Measurements from ENCODE around the gene MTMR3.

MTMR3 gene

DNA sequence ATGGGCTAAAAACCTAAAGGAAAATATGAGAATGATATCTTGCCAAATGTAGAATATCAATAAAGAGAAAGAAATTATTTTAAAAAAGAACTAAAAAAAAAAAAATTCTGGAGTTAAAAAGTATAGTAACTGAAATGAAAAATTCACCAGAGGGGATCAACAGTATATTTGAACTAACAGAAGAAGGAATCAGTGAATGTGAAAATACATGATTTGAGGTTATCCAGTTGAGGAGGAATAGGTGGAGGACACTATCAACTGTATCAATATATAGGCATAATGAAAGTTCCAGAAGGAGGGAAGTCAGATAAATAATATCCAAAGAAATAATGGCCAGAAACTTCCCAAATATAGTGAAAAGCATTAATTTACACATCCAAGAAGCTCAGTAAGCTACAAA is 181.2 kb downstream of the MTMR3 start:
- no peak overlapping the region for H3K27ac ChIP-seq (ENCODE audit: low read length, poor library complexity, severe bottlenecking)
- H2AFZ ChIP-seq (ENCODE audit: low read depth, low read length) = no peak overlapping the region
- H2BK120ac ChIP-seq (ENCODE audit: low read depth, low read length) = no peak overlapping the region
- H3K9ac ChIP-seq (ENCODE audit: low read length) = no peak overlapping the region
- H3K14ac ChIP-seq (ENCODE audit: low read length in 2 of 2) = no peak overlapping the region
- no peak overlapping the region for H3K4me2 ChIP-seq (ENCODE audit: low read length, poor library complexity, severe bottlenecking)
- peaks cover 24% of the 10 kb centered on the region for H3K9me3 ChIP-seq (ENCODE audit: control insufficient read depth, low read length)
- no peaks in the 10 kb centered on the region for H3K79me1 ChIP-seq (replicated peaks; ENCODE audit: low read length, poor library complexity, severe bottlenecking)
- H4K91ac ChIP-seq (ENCODE audit: low read length) = no peak overlapping the region
- no peak overlapping the region for H2AK5ac ChIP-seq (ENCODE audit: low read length, severe bottlenecking)
- no peaks in the 10 kb centered on the region for H3K27me3 ChIP-seq (ENCODE audit: control insufficient read depth in 1 of 2, insufficient read depth in 1 of 2, low read length in 2 of 2)
- no peak overlapping the region for H3K4ac ChIP-seq (ENCODE audit: low read depth in 1 of 2, low read length in 2 of 2)
- H3K4me3 ChIP-seq (ENCODE audit: insufficient read depth in 1 of 2, low read depth in 1 of 2, low read length in 2 of 2) = no peak overlapping the region
- no peak overlapping the region for H2BK5ac ChIP-seq (ENCODE audit: low read depth, low read length, poor library complexity, severe bottlenecking)
- H2BK12ac ChIP-seq (ENCODE audit: low read length in 2 of 2) = no peak overlapping the region
- no peak overlapping the region for H2BK15ac ChIP-seq (ENCODE audit: low read depth, poor library complexity, severe bottlenecking)
- no peak overlapping the region for H4K8ac ChIP-seq (ENCODE audit: low read length)
- no peaks in the 10 kb centered on the region for H3K4me1 ChIP-seq (ENCODE audit: control insufficient read depth, insufficient read depth, low read depth, low read length)
- no peak for DNase-seq
- no peak overlapping the region for H3K18ac ChIP-seq (ENCODE audit: low read depth in 1 of 2, low read length in 2 of 2)
- H3K36me3 ChIP-seq (ENCODE audit: control insufficient read depth in 1 of 2, insufficient read depth in 2 of 2, low read depth in 1 of 2, low read length in 2 of 2) = no peaks in the 10 kb centered on the region
- H3K23ac ChIP-seq (ENCODE audit: low read length in 2 of 2) = no peak overlapping the region

DNA sequence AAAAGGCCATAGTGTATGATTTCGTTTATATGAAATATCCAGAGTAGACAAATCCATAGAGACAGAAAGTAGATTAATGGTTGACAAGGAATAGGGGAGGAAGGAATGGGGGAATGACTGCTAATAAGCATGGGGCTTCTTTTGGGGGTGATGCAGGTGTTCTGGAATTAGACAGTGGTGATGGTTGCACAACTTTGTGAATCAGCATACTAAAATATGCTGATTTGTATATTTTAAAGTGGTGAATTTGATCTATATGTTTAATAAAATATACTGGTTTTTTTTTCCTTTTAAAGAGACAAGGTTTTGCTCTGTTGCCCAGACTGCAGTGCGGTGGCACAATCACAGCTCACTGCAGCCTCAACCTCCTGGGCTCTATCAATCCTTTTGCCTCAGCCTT is 190.8 kb downstream of the MTMR3 start:
- Histone ChIP-seq H3K79me1 (replicated peaks; ENCODE audit: low read length, poor library complexity, severe bottlenecking) (no peaks in the 10 kb centered on the region), H2BK5ac (ENCODE audit: low read depth, low read length, poor library complexity, severe bottlenecking) (no peak overlapping the region), H3K4me2 (ENCODE audit: low read length, poor library complexity, severe bottlenecking) (no peak overlapping the region), H3K18ac (ENCODE audit: low read depth in 1 of 2, low read length in 2 of 2) (no peak overlapping the region), H2BK15ac (ENCODE audit: low read depth, poor library complexity, severe bottlenecking) (no peak overlapping the region), H3K4me1 (ENCODE audit: control insufficient read depth, insufficient read depth, low read depth, low read length) (no peaks in the 10 kb centered on the region), H2AFZ (ENCODE audit: low read depth, low read length) (no peak overlapping the region), H3K4me3 (ENCODE audit: insufficient read depth in 1 of 2, low read depth in 1 of 2, low read length in 2 of 2) (no peak overlapping the region), H3K27ac (ENCODE audit: low read length, poor library complexity, severe bottlenecking) (no peak overlapping the region), H2AK5ac (ENCODE audit: low read length, severe bottlenecking) (no peak overlapping the region), H4K91ac (ENCODE audit: low read length) (no peak overlapping the region), H3K9ac (ENCODE audit: low read length) (no peak overlapping the region), H3K23ac (ENCODE audit: low read length in 2 of 2) (no peak overlapping the region), H2BK120ac (ENCODE audit: low read depth, low read length) (no peak overlapping the region), H3K27me3 (ENCODE audit: control insufficient read depth in 1 of 2, insufficient read depth in 1 of 2, low read length in 2 of 2) (peaks cover 12 to 25% of the 10 kb centered on the region in 2 experiments), H3K4ac (ENCODE audit: low read depth in 1 of 2, low read length in 2 of 2) (no peak overlapping the region), H3K14ac (ENCODE audit: low read length in 2 of 2) (no peak overlapping the region), H3K36me3 (ENCODE audit: control insufficient read depth in 1 of 2, insufficient read depth in 2 of 2, low read depth in 1 of 2, low read length in 2 of 2) (no peaks in the 10 kb centered on the region), H3K9me3 (ENCODE audit: control insufficient read depth, low read length) (no peaks in the 10 kb centered on the region), H2BK12ac (ENCODE audit: low read length in 2 of 2) (no peak overlapping the region), H4K8ac (ENCODE audit: low read length) (no peak overlapping the region)
- DNase-seq = no peak
- 81% methylated on average over 2 of the region's 2 CpGs for WGBS

DNA sequence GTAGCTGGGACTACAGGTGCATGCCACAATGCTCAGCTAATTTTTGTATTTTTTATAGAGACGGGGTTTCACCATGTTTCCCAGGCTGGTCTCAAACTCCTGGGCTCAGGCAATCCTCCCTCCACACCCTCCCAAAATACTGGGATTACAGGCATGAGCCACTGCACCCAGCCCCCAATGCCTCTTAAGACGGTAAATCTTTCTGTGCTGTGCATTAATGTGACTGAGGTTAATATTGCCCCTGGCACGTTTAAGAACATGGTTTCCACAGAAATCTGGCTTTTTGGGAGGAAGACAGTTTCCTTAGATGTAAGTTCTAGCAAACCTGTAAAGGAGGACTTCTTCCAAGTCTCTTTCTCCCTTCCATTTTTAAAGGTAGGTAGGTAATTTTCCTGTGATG is 191.2 kb downstream of the MTMR3 start:
- no peak overlapping the region for H2AK5ac ChIP-seq (ENCODE audit: low read length, severe bottlenecking)
- no peak overlapping the region for H4K8ac ChIP-seq (ENCODE audit: low read length)
- no peak overlapping the region for H2BK12ac ChIP-seq (ENCODE audit: low read length in 2 of 2)
- no peaks in the 10 kb centered on the region for H3K36me3 ChIP-seq (ENCODE audit: control insufficient read depth in 1 of 2, insufficient read depth in 2 of 2, low read depth in 1 of 2, low read length in 2 of 2)
- peaks cover 12 to 25% of the 10 kb centered on the region in 2 experiments for H3K27me3 ChIP-seq (ENCODE audit: control insufficient read depth in 1 of 2, insufficient read depth in 1 of 2, low read length in 2 of 2)
- H3K4me2 ChIP-seq (ENCODE audit: low read length, poor library complexity, severe bottlenecking) = no peak overlapping the region
- 93% methylated on average over 3 of the region's 3 CpGs for WGBS
- H2AFZ ChIP-seq (ENCODE audit: low read depth, low read length) = no peak overlapping the region
- no peak for DNase-seq
- H3K27ac ChIP-seq (ENCODE audit: low read length, poor library complexity, severe bottlenecking) = no peak overlapping the region
- H3K4ac ChIP-seq (ENCODE audit: low read depth in 1 of 2, low read length in 2 of 2) = no peak overlapping the region
- H3K23ac ChIP-seq (ENCODE audit: low read length in 2 of 2) = no peak overlapping the region
- H3K9me3 ChIP-seq (ENCODE audit: control insufficient read depth, low read length) = no peaks in the 10 kb centered on the region
- H2BK5ac ChIP-seq (ENCODE audit: low read depth, low read length, poor library complexity, severe bottlenecking) = no peak overlapping the region
- no peaks in the 10 kb centered on the region for H3K79me1 ChIP-seq (replicated peaks; ENCODE audit: low read length, poor library complexity, severe bottlenecking)
- no peaks in the 10 kb centered on the region for H3K4me1 ChIP-seq (ENCODE audit: control insufficient read depth, insufficient read depth, low read depth, low read length)
- no peak overlapping the region for H3K14ac ChIP-seq (ENCODE audit: low read length in 2 of 2)
- no peak overlapping the region for H4K91ac ChIP-seq (ENCODE audit: low read length)
- H2BK15ac ChIP-seq (ENCODE audit: low read depth, poor library complexity, severe bottlenecking) = no peak overlapping the region
- no peak overlapping the region for H3K9ac ChIP-seq (ENCODE audit: low read length)
- H3K4me3 ChIP-seq (ENCODE audit: insufficient read depth in 1 of 2, low read depth in 1 of 2, low read length in 2 of 2) = no peak overlapping the region
- H2BK120ac ChIP-seq (ENCODE audit: low read depth, low read length) = no peak overlapping the region
- no peak overlapping the region for H3K18ac ChIP-seq (ENCODE audit: low read depth in 1 of 2, low read length in 2 of 2)

GRCh38 chr22:30074994-30075393 is 192.0 kb downstream of the MTMR3 start:
- no peak overlapping the region for H2AK5ac ChIP-seq (ENCODE audit: low read length, severe bottlenecking)
- H3K27ac ChIP-seq (ENCODE audit: low read length, poor library complexity, severe bottlenecking) = no peak overlapping the region
- no peak overlapping the region for H2BK15ac ChIP-seq (ENCODE audit: low read depth, poor library complexity, severe bottlenecking)
- no peak overlapping the region for H3K4me3 ChIP-seq (ENCODE audit: insufficient read depth in 1 of 2, low read depth in 1 of 2, low read length in 2 of 2)
- DNase-seq = no peak
- H3K4me1 ChIP-seq (ENCODE audit: control insufficient read depth, insufficient read depth, low read depth, low read length) = peaks cover 2% of the 10 kb centered on the region
- H4K91ac ChIP-seq (ENCODE audit: low read length) = no peak overlapping the region
- H2BK120ac ChIP-seq (ENCODE audit: low read depth, low read length) = no peak overlapping the region
- H3K18ac ChIP-seq (ENCODE audit: low read depth in 1 of 2, low read length in 2 of 2) = no peak overlapping the region
- 100% methylated on average over 3 of the region's 3 CpGs for WGBS
- no peak overlapping the region for H3K14ac ChIP-seq (ENCODE audit: low read length in 2 of 2)
- H3K4me2 ChIP-seq (ENCODE audit: low read length, poor library complexity, severe bottlenecking) = no peak overlapping the region
- H3K36me3 ChIP-seq (ENCODE audit: control insufficient read depth in 1 of 2, insufficient read depth in 2 of 2, low read depth in 1 of 2, low read length in 2 of 2) = no peaks in the 10 kb centered on the region
- peaks cover 12 to 25% of the 10 kb centered on the region in 2 experiments for H3K27me3 ChIP-seq (ENCODE audit: control insufficient read depth in 1 of 2, insufficient read depth in 1 of 2, low read length in 2 of 2)
- H3K9me3 ChIP-seq (ENCODE audit: control insufficient read depth, low read length) = no peaks in the 10 kb centered on the region
- no peak overlapping the region for H3K4ac ChIP-seq (ENCODE audit: low read depth in 1 of 2, low read length in 2 of 2)
- no peak overlapping the region for H3K23ac ChIP-seq (ENCODE audit: low read length in 2 of 2)
- no peak overlapping the region for H2BK12ac ChIP-seq (ENCODE audit: low read length in 2 of 2)
- H3K9ac ChIP-seq (ENCODE audit: low read length) = no peak overlapping the region
- H3K79me1 ChIP-seq (replicated peaks; ENCODE audit: low read length, poor library complexity, severe bottlenecking) = no peaks in the 10 kb centered on the region
- H2AFZ ChIP-seq (ENCODE audit: low read depth, low read length) = no peak overlapping the region
- no peak overlapping the region for H2BK5ac ChIP-seq (ENCODE audit: low read depth, low read length, poor library complexity, severe bottlenecking)
- H4K8ac ChIP-seq (ENCODE audit: low read length) = no peak overlapping the region

Data from mesenchymal stem cell (in vitro differentiated cells and primary cell).